ENCODE data around the gene PSG4.
"Not testable (repeated sequence)": the region's sequence is repeated elsewhere in the genome, so short reads cannot be mapped to it uniquely, and the experiment has no call there.

DNA sequence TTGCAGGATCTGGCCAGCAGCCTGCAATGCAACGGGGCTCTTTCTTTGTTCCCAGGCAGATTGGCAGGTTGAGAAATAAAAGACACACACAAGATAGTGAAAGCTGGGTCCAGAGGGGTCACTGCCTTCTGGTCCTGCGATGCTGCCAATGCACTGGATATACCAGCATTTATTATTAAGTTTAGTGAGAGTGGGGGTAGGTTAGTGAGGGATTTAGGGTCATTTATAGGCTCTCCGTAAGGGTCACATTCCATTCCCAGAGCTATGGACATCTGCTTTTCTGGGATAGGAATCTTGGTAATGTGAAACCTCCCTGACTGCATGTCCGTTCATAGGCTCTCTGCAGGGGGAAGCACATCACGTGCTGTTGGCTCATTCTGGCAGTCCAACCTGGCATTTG lies 44.9 kb upstream of the PSG4 start:
- TF ChIP-seq, protein P1, sequence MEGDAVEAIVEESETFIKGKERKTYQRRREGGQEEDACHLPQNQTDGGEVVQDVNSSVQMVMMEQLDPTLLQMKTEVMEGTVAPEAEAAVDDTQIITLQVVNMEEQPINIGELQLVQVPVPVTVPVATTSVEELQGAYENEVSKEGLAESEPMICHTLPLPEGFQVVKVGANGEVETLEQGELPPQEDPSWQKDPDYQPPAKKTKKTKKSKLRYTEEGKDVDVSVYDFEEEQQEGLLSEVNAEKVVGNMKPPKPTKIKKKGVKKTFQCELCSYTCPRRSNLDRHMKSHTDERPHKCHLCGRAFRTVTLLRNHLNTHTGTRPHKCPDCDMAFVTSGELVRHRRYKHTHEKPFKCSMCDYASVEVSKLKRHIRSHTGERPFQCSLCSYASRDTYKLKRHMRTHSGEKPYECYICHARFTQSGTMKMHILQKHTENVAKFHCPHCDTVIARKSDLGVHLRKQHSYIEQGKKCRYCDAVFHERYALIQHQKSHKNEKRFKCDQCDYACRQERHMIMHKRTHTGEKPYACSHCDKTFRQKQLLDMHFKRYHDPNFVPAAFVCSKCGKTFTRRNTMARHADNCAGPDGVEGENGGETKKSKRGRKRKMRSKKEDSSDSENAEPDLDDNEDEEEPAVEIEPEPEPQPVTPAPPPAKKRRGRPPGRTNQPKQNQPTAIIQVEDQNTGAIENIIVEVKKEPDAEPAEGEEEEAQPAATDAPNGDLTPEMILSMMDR (conservative IDR thresholded peaks at IDR 0.05; ENCODE audit: low read length) = not testable (repeated sequence)
- TF ChIP-seq EZH2phosphoT487 (IDR thresholded peaks at IDR 0.05; ENCODE audit: borderline replicate concordance, low read depth, low read length) = not testable (repeated sequence)

Data from OCI-LY7 (cell line).